ENCODE measurements around the gene MXI1.
"Not testable (repeated sequence)": the region's sequence is repeated elsewhere in the genome, so short reads cannot be mapped to it uniquely, and the experiment has no call there.

MXI1 gene

GRCh38 chr10:110239892-110240291, 32.5 kb downstream of the MXI1 start:
- DNase-seq (ENCODE audit: low spot score), result no peak

- no peak for DNase-seq (ENCODE audit: low spot score)
Observed at GRCh38 chr10:110241407-110241806, 34.0 kb downstream of the MXI1 start.

- DNase-seq (ENCODE audit: low spot score), result no peak
Observed at GRCh38 chr10:110241841-110242240, 34.4 kb downstream of the MXI1 start.

GRCh38 chr10:110242511-110242910, 35.1 kb downstream of the MXI1 start:
- DNase-seq (ENCODE audit: low spot score), result no peak

- DNase-seq (ENCODE audit: low spot score), result no peak
Observed at GRCh38 chr10:110244550-110244949, 37.1 kb downstream of the MXI1 start.

GRCh38 chr10:110247833-110248232, 40.4 kb downstream of the MXI1 start:
- not testable (repeated sequence) for DNase-seq (ENCODE audit: low spot score)

GRCh38 chr10:110249489-110249888, 42.1 kb downstream of the MXI1 start:
- not testable (repeated sequence) for DNase-seq (ENCODE audit: low spot score)

- DNase-seq (ENCODE audit: low spot score), result not testable (repeated sequence)
Observed at GRCh38 chr10:110251392-110251791, 44.0 kb downstream of the MXI1 start.

- DNase-seq (ENCODE audit: low spot score), result no peak
Observed at GRCh38 chr10:110252151-110252550, 44.7 kb downstream of the MXI1 start.

GRCh38 chr10:110254467-110254866, 47.1 kb downstream of the MXI1 start:
- DNase-seq (ENCODE audit: low spot score), result no peak

- DNase-seq (ENCODE audit: low spot score), result no peak
Observed at GRCh38 chr10:110258542-110258941, 51.1 kb downstream of the MXI1 start.

- DNase-seq (ENCODE audit: low spot score), result no peak
Observed at GRCh38 chr10:110259317-110259716, 51.9 kb downstream of the MXI1 start.

GRCh38 chr10:110260746-110261477, 53.5 kb downstream of the MXI1 start:
- DNase-seq (ENCODE audit: low spot score), result no peak

- no peak for DNase-seq (ENCODE audit: low spot score)
Observed at GRCh38 chr10:110263164-110263563, 55.8 kb downstream of the MXI1 start.

GRCh38 chr10:110265573-110266193, 58.3 kb downstream of the MXI1 start:
- DNase-seq (ENCODE audit: low spot score), result no peak

- DNase-seq (ENCODE audit: low spot score), result no peak
Observed at GRCh38 chr10:110267276-110267675, 59.9 kb downstream of the MXI1 start.

GRCh38 chr10:110268442-110268841, 61.0 kb downstream of the MXI1 start:
- no peak for DNase-seq (ENCODE audit: low spot score)

GRCh38 chr10:110268971-110269370, 61.6 kb downstream of the MXI1 start:
- DNase-seq (ENCODE audit: low spot score), result no peak

- DNase-seq (ENCODE audit: low spot score), result peak; percentile 88
Observed at GRCh38 chr10:110269374-110270318, 62.2 kb downstream of the MXI1 start.

GRCh38 chr10:110272995-110273394, 65.6 kb downstream of the MXI1 start:
- not testable (repeated sequence) for DNase-seq (ENCODE audit: low spot score)

GRCh38 chr10:110273474-110273873, 66.1 kb downstream of the MXI1 start:
- no peak for DNase-seq (ENCODE audit: low spot score)

- DNase-seq (ENCODE audit: low spot score), result no peak
Observed at GRCh38 chr10:110274072-110274627, 66.7 kb downstream of the MXI1 start.
